ENCODE measurements around the gene POP5.
A peak's percentile ranks its signal among the peaks of the same experiment; 100 is the strongest.
"Not testable (repeated sequence)": the region's sequence is repeated elsewhere in the genome, so short reads cannot be mapped to it uniquely, and the experiment has no call there.

The POP5 gene, protein sequence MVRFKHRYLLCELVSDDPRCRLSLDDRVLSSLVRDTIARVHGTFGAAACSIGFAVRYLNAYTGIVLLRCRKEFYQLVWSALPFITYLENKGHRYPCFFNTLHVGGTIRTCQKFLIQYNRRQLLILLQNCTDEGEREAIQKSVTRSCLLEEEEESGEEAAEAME

DNA sequence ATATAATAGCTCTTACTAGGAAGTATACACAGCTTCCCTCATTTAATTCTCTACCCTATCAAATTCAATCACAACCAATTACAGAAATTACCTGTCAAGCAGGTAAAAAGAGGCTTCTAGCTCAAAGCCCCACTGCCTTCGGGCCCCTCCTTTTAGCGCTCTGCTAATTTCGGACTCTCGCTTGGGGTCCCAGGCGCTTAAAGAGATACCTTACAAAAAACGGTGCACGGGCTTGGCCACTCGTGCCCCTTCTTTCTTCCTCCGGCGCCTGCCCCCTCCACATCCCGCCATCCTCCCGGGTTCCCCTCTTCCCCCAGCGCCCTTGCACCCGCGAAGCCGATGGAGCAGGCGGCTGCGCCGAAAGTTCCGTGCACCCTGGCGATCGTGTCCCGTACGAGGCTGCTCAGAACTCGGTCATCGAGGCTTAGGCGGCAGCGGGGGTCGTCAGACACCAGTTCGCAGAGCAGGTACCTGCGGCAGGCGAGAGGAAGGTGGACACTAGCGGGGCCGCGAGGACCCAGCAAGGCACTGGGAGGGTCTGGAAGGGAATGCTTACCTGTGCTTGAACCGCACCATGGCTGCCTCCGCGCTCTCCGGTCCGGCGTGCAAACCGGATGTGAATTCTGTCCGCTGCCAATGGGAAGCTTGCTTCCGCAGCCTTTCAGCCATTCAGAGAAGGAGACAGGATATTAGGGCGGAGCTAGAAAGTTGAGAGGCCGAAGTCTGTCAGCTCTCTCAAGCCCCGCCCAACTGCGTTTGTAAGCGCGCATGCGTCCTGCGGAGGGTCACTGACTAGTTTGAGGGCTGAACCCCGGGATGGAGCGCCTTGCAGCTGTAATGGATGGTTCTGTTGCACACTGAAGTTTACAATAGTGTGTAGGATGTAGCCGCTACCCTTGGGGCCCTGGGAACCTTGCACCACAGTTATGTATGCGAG lies at the start of gene POP5:
POP5 (minus strand) TSS at position 616 of the 937 bp plus-strand sequence; CDS start at position 576, 40 bp downstream.
- peak; percentile 77 to 80 for DNase-seq (ENCODE audit: low read depth in 1 of 2, low spot score in 1 of 2)

DNA sequence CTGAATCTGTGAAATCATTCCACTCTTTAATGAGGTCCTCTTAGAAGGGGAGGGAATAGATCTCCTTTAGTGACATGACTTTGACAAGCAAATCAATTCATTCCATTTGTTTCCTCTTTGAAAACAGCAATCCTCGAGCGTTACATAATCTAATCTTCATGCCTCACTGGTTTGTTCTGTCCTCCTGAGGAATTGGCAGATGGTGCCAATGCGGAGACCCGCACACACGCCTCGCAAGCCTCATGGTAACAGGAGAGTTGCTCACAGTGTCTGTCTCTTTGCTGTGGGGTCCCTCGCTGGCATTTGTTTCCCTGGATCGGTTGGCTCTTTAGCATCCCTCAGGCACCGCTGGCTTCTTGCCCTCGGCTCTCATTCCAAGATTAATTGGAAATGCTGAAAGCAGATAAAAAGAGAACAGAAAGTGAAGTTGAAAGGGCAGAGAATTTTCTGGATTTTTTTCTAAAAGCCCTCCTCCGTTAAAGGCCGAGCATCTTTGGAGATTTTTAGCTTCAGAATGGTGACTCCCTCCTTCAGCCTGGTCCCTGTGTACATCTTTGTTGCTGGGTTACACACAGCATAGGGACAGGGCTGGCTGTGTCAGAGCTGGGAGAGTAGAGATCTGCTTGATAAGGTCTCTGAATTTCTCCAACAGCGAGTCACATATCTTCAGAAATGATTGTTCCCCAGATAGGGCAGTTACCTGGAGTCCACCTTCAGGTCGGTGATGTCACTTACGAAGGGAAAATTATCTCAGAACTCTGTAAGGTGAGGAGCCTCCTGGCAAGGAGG lies 49.1 kb upstream of the POP5 start:
- DNase-seq (ENCODE audit: low read depth in 1 of 2, low spot score in 1 of 2) = no peak

GRCh38 chr12:120628919-120629318 lies 47.7 kb upstream of the POP5 start:
- DNase-seq (ENCODE audit: low read depth in 1 of 2, low spot score in 1 of 2) = no peak

DNA sequence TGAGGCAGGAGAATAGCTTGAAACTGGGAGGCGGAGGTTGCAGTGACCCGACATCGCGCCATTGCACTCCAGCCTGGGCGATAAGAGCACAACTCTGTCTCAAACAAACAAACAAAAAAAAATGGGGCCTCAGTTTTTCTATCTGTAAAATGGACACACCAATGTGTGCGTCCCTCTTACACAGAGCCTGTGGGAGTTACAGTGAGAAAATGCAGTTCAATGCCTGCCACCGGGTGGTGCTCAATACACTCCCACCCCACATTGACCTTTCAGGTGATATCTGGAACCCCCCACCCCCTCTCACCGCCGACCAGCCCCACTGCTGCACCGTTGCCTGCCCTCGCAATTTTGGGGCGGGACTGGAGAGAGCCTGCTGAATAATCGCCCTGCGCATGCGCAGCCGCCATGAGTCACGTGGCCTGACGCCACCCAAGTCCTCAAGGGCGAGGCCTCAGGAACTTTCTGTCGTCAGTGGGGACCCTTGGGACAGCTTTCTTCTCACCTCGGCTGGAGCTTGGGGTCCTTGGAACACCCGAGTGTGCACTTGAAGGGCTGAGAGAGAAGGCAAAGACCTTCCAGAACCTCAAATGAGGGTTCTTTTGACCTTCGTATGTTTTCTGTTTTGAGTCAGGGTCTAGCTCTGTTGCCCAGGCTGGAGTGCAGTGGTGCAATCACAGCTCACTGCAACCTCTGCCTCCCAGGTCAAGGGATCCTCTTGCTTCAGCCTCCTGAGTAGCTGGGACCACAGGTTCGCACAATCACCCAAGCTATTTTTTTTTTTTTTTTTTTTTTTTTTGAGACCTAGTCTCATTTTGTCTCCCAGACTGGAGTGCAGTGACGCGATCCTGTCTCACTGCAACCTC lies 44.6 kb upstream of the POP5 start:
- DNase-seq (ENCODE audit: low read depth in 1 of 2, low spot score in 1 of 2) = no peak

DNA sequence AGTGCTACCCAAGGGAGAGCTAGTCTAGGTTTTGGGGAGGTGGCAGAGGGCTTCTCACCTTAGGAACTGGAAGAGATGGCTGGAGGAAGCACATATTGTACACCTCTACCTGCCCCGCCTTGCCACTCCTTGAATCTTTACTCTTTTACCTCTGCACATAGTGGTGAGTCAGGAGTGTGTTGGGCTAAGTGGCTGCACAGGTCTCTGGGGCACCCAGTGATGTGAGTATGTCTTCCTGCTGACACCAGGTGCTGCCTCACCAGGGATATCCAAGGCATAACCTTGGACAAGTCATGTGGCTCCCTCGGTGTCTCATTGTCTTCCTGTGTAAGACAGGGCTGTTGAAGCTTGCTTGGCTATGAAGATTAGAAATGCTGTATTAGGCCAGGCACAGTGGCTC lies 39.4 kb upstream of the POP5 start:
- no peak for DNase-seq (ENCODE audit: low read depth in 1 of 2, low spot score in 1 of 2)

DNA sequence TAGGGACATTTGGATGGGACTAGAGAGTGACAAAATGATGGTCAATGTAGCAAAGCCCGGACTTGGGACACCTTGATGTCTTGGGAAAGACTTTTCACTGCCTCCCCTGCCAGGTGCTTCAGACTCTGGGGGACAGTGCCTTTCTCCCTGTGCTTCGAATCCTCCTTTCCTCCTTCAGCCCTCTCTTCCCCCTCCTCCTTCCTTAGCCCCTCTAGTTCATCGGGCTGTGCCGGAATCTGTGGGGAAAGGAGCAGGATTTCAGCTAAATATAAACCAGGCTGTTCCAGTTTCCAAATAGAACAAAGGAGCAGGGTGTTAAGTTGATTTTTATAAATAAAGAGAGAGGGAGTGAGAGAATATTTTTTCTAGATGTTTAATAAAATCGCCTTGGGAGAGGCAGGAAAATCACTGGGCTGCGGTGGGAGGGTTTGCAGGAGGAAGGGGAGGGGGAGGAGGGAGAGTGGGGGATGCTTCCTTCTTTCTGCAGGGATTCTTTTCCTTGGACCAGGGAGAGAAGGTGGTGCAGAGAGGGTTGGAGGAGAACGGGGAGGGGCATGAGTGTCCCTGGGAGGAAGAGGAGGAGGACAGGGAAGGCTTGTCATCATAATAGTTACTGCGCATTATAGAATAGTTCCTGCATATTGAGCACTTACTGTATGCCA lies 37.9 kb upstream of the POP5 start:
- no peak for DNase-seq (ENCODE audit: low read depth in 1 of 2, low spot score in 1 of 2)

DNA sequence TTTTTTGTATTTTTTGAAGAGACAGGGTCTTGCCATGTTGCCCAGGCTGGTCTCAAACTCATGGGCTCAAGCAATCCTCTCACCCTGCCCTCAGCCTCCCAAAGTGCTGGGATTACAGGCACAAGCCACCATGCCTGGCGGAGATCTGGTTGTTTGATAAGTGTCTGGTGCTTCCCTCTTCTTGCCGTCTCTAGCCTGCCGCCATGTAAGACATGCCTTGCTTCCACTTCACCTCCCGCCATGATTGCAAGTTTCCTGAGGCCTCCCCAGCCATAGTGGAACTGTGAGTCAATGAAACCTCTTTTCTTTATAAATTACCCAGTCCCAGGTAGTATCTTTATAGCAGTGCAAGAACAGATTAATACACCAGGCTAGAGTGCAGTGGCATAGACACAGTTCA lies 36.6 kb upstream of the POP5 start:
- not testable (repeated sequence) for DNase-seq (ENCODE audit: low read depth in 1 of 2, low spot score in 1 of 2)

DNA sequence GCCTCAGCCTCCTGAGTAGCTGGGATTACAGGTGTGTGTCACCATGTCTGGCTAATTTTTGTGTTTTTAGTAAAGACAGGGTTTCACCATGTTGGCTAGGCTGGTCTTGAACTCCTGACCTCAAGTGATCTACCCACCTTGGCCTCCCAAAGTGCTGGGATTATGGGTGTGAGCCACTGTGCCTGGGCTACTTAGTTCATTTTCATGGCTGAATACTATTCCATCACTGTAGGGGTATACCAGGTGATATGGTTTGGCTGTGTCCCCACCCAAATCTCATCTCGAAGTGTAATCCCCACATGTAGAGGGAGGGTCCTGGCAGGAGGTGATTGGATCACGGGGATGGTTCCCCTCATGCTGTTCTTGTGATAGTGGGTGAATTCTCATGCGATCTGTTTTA lies 36.0 kb upstream of the POP5 start:
- not testable (repeated sequence) for DNase-seq (ENCODE audit: low read depth in 1 of 2, low spot score in 1 of 2)

DNA sequence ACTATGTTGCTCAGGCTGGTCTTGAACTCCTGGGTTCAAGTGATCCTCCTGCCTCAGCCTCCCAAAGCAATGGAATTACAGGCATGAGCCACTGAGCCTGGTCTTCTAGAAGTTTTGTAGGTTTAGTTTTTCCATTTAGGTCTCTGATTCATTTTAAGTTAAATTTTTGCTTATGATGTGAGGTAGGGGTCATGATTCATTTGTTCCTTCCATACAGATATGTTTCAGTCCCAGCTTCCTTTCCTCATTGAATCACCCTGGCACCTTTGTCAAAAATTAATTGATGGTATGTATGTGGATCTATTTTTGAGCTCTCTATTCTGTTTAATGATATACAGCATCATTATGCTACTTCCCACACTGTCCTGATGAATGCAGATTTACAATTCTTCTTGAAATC lies 33.6 kb upstream of the POP5 start:
- DNase-seq (ENCODE audit: low read depth in 1 of 2, low spot score in 1 of 2) = no peak

DNA sequence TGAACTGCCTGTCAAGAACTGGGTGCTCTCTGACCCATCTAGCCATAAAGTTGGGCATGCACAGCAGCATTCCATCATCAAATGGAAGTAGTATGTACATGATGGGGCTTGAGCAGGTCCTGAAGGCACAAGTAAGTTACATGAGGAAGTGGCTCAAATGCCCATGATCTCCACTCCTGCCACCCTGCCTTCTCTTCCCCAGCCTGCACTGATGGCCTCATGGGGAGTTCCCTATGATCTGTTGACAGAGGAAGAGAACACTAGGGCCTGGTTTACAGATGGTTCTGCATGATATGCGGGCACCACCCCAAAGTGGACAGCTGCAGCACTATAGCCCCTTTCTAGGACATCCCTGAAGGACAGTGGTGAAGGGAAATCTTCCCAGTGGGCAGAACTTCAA lies 30.3 kb upstream of the POP5 start:
- DNase-seq (ENCODE audit: low read depth in 1 of 2, low spot score in 1 of 2) = not testable (repeated sequence)

DNA sequence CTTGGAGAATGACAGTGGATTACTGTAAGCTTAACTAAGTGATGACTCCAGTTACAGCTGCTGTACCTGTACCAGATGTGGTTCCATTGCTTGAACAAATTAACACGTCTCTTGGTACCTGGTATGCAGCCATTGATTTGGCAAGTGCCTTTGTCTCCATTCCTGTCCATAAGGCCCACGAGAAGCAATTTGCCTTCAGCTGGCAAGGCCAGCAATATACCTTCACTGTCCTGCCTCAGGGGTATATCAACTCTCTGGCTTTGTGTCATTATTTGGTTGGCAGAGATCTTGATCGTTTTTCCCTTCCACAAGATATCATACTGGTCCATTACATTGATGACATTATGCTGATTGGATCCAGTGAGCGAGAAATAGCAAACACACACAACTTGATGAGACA lies 29.4 kb upstream of the POP5 start:
- DNase-seq (ENCODE audit: low read depth in 1 of 2, low spot score in 1 of 2) = no peak

DNA sequence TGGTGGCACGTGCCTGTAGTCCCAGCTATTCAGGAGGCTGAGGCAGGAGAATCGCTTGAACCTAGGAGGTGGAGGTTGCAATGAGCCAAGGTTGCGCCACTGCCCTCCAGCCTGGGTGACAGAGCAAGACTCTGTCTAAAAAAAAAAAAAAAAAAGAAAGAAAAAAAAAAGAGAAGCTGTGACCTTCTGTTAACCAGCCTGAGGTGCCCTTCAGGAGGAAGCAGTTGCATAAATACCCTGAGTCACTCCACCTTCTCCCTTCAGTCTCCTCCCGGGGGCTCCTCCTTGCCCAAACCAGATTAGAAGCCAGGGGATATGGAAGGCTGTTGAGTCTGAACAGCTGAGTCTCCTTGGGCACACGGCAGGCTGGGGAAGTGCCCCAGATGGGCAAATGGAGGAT lies 21.2 kb upstream of the POP5 start:
- DNase-seq (ENCODE audit: low read depth in 1 of 2, low spot score in 1 of 2) = not testable (repeated sequence)

- no peak for DNase-seq (ENCODE audit: low read depth in 1 of 2, low spot score in 1 of 2)
These were observed 18.7 kb upstream of the POP5 start for GRCh38 chr12:120599672-120600552.

GRCh38 chr12:120598674-120599463 lies 17.7 kb upstream of the POP5 start:
- no peak for DNase-seq (ENCODE audit: low read depth in 1 of 2, low spot score in 1 of 2)

DNA sequence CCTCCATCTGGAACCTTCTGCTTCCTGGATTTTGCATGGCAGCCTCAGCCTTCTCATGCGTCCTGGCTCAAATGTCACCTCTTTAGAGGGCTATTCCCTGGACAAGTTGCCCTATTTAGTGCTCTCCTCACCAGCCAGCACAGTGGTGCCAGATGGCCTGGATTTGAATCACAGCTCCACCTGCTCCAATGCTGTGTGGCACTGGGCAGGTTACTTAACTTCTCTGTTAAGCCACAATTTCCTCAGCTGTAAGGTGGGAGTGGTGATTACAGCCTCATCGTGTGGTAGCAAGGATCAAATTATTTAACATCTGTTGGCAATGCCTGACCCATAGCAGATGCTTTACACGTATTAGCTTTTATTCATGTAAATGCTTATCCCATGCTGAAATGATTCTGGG lies 16.7 kb upstream of the POP5 start:
- no peak for DNase-seq (ENCODE audit: low read depth in 1 of 2, low spot score in 1 of 2)

DNA sequence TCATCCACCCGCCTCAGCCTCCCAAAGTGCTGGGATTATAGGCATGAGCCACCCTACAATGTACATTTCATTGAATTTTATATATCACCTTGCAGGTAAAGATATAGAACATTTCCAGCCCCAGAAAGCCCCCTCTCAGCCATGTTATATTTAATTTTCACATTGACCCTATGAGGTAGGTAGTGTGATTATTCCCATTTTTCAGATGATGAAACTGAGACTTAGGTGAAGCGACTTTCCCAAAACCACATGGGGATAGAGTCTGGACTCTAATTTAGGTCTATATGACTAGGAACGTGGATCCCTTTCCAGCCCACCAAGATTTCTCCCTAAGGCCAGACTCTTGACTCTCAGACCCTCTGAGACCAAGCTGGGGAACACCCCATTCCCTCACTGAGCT lies 15.7 kb upstream of the POP5 start:
- DNase-seq (ENCODE audit: low read depth in 1 of 2, low spot score in 1 of 2) = no peak

DNA sequence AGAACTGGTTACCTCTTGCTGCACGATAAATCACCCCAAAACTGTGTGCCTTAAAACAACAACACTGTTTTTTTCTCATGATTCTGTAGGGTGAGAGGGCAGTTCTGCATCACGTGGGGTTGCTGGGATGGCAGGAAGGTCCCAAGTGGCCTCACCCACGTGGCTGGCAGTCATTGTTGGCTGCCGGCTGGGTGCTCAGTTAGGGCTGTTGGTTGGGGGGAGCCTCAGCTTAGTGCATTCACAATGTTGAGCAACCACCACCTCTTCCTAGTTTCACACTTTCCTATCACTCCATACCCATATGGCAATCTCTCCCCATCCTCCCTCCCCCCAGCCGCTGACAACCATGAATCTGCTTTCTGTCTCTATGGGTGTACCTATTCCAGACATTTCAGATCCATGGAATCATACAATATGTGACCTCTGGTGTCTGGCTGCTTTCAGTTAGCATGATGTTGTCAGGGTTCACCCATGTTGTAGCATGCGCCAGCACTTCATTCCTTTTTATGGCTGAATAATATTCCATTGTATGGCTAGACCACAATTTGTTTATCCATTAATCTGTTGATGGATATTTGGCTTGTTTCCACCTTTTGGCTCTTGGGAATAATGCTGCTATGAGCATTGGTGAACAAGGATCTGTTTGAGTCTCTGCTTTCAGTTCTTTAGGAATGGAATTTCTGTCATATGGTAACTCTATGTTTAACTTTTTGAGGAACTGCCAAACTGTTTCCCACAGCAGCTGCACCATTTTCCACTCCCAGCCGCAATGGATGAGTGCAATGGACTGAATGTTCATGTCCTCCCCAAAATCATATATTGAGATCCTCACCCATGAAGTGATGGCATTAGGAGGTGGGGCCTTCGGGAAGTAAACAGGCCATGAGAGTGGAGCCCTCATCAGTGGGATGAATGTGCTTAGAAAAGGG lies 11.2 kb upstream of the POP5 start:
- no peak for DNase-seq (ENCODE audit: low read depth in 1 of 2, low spot score in 1 of 2)
